ENCODE results near the gene ACP6. TPM values are rescaled to one million over a fixed set of nuclear protein-coding genes. Genes with fewer than 3 reads are reported as not detected.
A peak's percentile ranks its signal among the peaks of the same experiment; 100 is the strongest.
"Not testable (repeated sequence)": the region's sequence is repeated elsewhere in the genome, so short reads cannot be mapped to it uniquely, and the experiment has no call there.

The ACP6 gene
- total RNA-seq, 1 donor from 2014 or later = 10.9 TPM

- Histone ChIP-seq H3K36me3 (no peaks in the 10 kb centered on the region), H3K4me3 (no peak overlapping the region), H3K4me1 (no peaks in the 10 kb centered on the region), H3K27me3 (ENCODE audit: low read depth) (peaks cover 14% of the 10 kb centered on the region), H3K27ac (replicated peaks) (no peak overlapping the region), H3K9me3 (replicated peaks) (no peaks in the 10 kb centered on the region)
- intact Hi-C loops (cut with micrococcal nuclease) = no loop called here
- no peak for DNase-seq
- TF ChIP-seq CTCF (IDR thresholded peaks at IDR 0.05; ENCODE audit: borderline replicate concordance) = no peak
Measured at GRCh38 chr1:147712605-147713004, 42.3 kb upstream of the ACP6 start.

- Histone ChIP-seq H3K4me3 (no peak overlapping the region), H3K9me3 (replicated peaks) (no peaks in the 10 kb centered on the region), H3K27ac (replicated peaks) (no peak overlapping the region), H3K4me1 (peaks cover 6% of the 10 kb centered on the region), H3K36me3 (no peaks in the 10 kb centered on the region), H3K27me3 (ENCODE audit: low read depth) (peaks cover 4% of the 10 kb centered on the region)
- intact Hi-C loops (cut with micrococcal nuclease) = no loop called here
- peak; percentile 88 for TF ChIP-seq CTCF (IDR thresholded peaks at IDR 0.05; ENCODE audit: borderline replicate concordance)
- DNase-seq = peak; percentile 29
Measured at GRCh38 chr1:147700042-147701006, 30.0 kb upstream of the ACP6 start.

- no peak for DNase-seq
- Histone ChIP-seq H3K9me3 (replicated peaks) (no peaks in the 10 kb centered on the region), H3K4me1 (peaks cover 6% of the 10 kb centered on the region), H3K27me3 (ENCODE audit: low read depth) (peaks cover 9% of the 10 kb centered on the region), H3K4me3 (no peak overlapping the region), H3K36me3 (no peaks in the 10 kb centered on the region), H3K27ac (replicated peaks) (no peak overlapping the region)
- no peak for TF ChIP-seq CTCF (IDR thresholded peaks at IDR 0.05; ENCODE audit: borderline replicate concordance)
- intact Hi-C loops (cut with micrococcal nuclease) = no loop called here
Measured at GRCh38 chr1:147699686-147700041, 29.3 kb upstream of the ACP6 start.

GRCh38 chr1:147683163-147683763 lies 12.9 kb upstream of the ACP6 start:
- no peak for TF ChIP-seq CTCF (IDR thresholded peaks at IDR 0.05; ENCODE audit: borderline replicate concordance)
- no peak overlapping the region for H3K27ac ChIP-seq (replicated peaks)
- no peak for DNase-seq
- intact Hi-C loops (cut with micrococcal nuclease) = no loop called here
- H3K36me3 ChIP-seq = no peaks in the 10 kb centered on the region
- H3K4me1 ChIP-seq = no peaks in the 10 kb centered on the region
- H3K27me3 ChIP-seq (ENCODE audit: low read depth) = peaks cover 6% of the 10 kb centered on the region
- H3K9me3 ChIP-seq (replicated peaks) = peaks cover 32% of the 10 kb centered on the region
- H3K4me3 ChIP-seq = no peak overlapping the region

GRCh38 chr1:147680608-147681235 lies 10.4 kb upstream of the ACP6 start:
- H3K27ac ChIP-seq (replicated peaks); H3K4me1 ChIP-seq; H3K4me3 ChIP-seq; H3K36me3 ChIP-seq; H3K27me3 ChIP-seq (ENCODE audit: low read depth); DNase-seq; intact Hi-C loops (cut with micrococcal nuclease): not testable (repeated sequence)
- H3K9me3 ChIP-seq (replicated peaks) = peaks cover 53% of the 10 kb centered on the region

GRCh38 chr1:147677681-147678080 lies 7.4 kb upstream of the ACP6 start:
- H3K27ac ChIP-seq (replicated peaks); H3K27me3 ChIP-seq (ENCODE audit: low read depth); DNase-seq; intact Hi-C loops (cut with micrococcal nuclease); H3K4me1 ChIP-seq; H3K4me3 ChIP-seq; H3K36me3 ChIP-seq: not testable (repeated sequence)
- H3K9me3 ChIP-seq (replicated peaks) = peaks cover 36% of the 10 kb centered on the region
